HG03095 (cell line): ENCODE data around the gene GPR137C.
"Not testable (repeated sequence)": the region's sequence is repeated elsewhere in the genome, so short reads cannot be mapped to it uniquely, and the experiment has no call there.

Source experiments
- ATAC-seq: cut with Tn5 transposase; IDR thresholded peaks from one replicate; pipeline ENCODE4 v1.9.1; 2021; ENCODE audit warnings: moderate library complexity; ENCODE audit not compliant: unreplicated experiment

GPR137C gene

DNA sequence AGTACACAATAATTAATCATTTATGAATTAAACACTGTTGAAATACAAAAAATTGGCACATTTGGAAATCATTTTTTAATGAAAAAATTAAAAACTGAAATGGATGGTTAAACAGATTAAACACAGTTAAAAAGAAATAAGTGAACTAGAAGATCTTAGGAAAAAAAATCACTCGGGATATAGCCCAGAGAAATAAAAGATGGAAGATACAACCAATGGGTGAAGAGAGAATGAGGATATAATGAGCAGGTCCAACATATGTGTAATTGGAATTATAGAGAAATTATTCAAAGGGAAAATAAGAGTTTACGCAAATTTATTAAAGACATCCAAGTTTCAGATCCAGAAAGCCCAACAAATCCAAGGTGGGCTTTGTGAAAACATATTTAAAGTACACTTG lies 6.1 kb downstream of the GPR137C start:
- ATAC-seq: no peak

DNA sequence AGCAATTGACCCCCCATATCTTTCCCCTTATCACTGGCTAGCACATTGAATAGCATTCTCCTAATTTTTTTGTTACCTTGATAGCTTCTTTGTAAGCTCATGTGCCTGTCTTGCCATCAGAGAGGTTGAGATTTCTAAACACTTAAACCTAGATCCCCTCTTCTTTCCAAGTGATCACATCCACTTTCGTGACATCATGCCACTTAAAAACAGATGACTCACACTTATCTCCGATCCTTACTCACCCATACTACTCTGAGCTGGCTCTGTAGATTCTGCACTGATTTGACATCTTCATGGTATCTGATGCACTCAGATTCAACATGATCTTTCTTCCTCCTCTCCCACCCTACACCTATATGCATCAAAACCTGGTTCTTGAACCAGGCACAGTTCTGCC lies 10.5 kb downstream of the GPR137C start:
- no peak for ATAC-seq

GRCh38 chr14:52568454-52568853 lies 15.8 kb downstream of the GPR137C start:
- not testable (repeated sequence) for ATAC-seq

DNA sequence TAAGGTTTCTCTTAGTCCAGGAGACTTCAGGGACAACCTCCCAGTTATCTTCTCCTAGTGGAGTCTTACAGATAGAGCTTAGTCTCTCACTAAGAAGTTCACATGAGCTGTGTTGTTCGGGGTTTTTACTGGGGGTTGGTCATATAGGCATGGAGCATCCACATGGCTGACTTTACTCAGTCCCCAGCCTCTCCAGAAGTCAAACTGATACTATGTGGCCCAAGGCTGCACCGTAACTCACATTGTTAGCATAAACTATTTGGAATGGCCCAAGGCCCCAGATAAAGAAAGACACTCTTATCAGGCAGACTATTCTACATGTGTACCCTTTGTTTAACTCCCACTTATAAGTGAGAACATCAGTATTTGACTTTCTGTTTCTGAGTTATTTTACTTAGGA lies 23.2 kb downstream of the GPR137C start:
- no peak for ATAC-seq

DNA sequence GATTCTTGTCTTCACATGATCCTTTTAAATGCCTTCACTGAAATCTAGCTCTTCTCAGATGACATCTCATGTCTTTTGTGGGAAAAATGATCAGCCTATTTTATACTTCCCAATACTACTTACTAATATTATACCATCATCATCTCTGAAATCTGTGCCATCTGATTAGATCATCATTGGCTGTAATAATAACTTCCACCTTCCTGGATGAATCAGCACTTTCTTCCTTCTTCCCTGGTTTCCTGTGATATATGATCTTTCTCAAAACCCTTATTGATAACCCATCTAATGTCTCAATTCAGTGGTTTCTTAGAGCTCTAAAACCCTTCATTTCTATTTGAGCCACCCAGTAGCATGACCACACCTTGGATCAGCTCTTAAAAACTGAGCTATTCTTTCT lies 30.9 kb downstream of the GPR137C start:
- no peak for ATAC-seq

DNA sequence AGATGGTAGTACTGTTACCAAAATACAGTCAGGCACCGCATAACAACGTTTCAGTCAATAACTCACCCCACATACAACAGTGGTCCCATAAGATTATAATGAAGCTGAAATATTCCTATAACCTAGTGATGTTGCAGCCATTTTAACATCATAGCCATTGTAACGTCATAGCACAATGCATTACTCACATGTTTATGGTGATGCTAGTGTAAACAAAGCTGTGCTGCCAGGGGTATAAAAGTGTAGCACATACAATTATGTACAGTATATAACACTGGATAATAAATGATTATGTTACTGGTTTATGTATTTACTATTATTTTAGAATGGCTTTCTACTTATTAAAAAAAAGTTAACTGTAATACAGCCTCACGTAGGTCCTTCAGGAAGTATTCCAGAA lies 37.0 kb downstream of the GPR137C start:
- ATAC-seq: no peak

- no peak for ATAC-seq
Observed at GRCh38 chr14:52590318-52590717, 37.7 kb downstream of the GPR137C start.

DNA sequence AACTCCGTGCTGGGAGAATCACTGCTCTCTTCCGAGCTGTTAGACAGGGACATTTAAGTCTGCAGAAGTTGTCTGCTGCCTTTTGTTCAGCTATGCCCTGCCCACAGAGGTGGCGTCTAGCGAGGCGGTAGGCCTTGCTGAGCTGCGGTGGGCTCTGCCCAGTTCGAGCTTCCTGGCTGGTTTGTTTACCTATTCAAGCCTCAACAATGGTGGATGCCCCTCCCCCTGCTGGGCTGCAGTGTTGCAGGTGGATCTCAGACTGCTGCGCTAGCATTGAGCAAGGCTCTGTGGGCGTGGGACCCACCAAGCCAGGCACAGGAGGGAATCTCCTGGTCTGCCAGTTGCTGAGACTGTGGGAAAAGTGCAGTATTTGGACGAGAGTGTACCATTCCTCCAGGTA lies 43.7 kb downstream of the GPR137C start:
- no peak for ATAC-seq

GRCh38 chr14:52596861-52597260 lies 44.2 kb downstream of the GPR137C start:
- no peak for ATAC-seq

DNA sequence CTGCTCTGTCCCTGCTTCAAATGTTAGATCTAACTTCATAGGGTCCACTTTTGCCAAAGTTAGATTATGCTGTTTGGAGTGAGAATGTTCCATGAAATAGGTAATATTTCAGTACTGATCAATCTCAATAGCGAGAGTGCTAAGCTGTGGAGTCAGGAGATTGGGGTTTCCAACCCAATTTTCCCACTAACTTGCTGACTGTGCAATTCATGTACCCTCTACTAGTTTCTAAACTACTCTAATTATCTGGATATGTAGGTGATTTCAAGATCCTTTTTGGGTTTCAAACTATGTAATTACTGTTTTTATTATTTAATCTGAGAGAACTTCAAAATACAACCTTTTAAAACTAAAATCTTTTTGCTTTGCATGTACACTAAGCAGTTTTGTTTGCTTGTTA lies 45.9 kb downstream of the GPR137C start:
- ATAC-seq: no peak

GRCh38 chr14:52599974-52600373 lies 47.3 kb downstream of the GPR137C start:
- ATAC-seq: no peak

GRCh38 chr14:52602131-52602530 lies 49.5 kb downstream of the GPR137C start:
- ATAC-seq: no peak

GRCh38 chr14:52607061-52607460 lies 54.4 kb downstream of the GPR137C start:
- no peak for ATAC-seq

DNA sequence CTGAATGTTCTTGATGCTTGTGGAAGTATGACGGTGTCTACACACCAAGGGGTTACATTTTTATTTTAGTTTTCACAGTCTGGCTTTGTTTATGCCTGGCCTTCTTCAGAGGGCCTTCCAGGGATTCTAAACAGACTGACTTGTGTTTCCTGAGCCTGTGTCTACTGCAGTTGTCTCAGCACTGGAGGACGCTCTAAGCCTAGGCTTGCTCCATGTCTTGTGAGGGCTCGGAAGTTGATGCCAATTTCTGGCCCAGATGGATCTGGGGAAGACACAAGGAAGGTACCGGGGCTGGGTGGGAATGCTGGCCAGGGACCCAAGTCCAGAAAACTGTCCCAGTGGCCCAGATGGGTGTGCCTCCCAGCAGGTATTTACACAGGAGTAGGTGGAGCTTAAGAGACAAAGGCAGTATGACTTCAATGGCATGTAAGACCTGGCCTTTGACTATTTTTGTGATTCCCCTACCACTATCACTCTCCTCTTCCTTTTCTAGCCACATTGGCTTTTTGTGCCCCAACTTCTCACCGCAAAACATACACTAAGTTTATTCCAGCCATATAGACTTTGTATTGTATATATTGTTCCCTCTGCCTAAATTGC lies 56.9 kb downstream of the GPR137C start:
- ATAC-seq: no peak

GRCh38 chr14:52610187-52610586 lies 57.6 kb downstream of the GPR137C start:
- no peak for ATAC-seq

- ATAC-seq: no peak
Observed at GRCh38 chr14:52618602-52619001, 66.0 kb downstream of the GPR137C start.

DNA sequence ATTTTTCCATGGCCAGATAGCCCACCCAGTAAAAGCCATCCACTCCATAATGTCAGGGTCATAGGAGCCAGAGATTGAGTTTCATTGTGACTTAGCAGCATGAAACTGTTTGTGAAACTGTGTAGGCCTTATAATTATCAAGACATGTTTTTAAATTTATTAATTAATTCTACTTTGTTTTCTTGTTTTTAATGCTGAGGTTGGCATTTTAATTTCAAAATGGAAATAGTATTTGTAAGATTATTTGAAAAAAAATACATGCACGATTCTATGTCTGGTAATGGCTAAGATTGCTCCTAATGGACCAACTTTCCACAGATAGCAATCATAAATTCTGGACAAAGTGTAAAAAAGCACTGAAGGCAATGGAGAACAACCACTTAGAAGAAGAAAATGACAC lies 67.1 kb downstream of the GPR137C start:
- no peak for ATAC-seq

GRCh38 chr14:52640137-52640536 lies 87.5 kb downstream of the GPR137C start:
- ATAC-seq: no peak

GRCh38 chr14:52641745-52642144 lies 89.1 kb downstream of the GPR137C start:
- no peak for ATAC-seq

GRCh38 chr14:52649511-52649910 lies 96.9 kb downstream of the GPR137C start:
- no peak for ATAC-seq

DNA sequence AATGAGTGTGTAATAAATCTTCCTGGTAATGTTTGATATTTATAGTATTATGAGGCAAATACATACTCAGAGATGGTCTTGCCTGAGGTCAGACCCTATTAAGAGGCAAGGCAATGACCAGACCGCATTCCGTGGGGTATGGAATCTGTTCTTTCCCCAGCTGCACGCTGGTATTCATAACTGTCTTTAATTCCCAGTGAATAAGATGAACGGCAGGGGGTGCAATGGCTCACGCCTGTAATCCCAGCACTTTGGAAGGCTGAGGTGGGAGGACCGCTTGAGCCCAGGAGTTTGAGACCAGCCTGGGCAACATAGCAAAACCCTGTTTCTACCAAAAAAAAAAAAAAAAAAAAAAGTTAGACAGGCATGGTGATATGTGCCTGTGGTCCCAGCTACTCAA lies 98.1 kb downstream of the GPR137C start:
- no peak for ATAC-seq

- no peak for ATAC-seq
Observed at GRCh38 chr14:52656905-52657304, 104.3 kb downstream of the GPR137C start.

DNA sequence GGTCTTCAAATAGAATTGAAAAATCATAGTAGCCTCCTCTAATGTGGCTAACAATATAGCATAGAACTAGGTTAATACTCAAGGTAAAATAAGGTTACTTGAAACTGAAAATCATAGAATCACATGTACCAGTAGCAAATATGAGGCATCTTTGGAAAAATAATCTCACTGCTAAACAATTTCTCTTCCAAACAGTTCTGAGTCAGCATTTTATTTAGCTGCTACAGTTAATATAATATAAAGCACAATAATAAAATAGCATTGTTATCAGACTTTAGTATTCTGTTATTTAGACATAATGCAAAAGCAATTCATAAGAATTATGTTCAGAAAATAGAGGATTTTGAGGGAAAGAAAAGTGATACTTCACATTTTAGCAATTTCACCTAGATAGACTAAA lies 107.7 kb downstream of the GPR137C start:
- ATAC-seq: no peak

DNA sequence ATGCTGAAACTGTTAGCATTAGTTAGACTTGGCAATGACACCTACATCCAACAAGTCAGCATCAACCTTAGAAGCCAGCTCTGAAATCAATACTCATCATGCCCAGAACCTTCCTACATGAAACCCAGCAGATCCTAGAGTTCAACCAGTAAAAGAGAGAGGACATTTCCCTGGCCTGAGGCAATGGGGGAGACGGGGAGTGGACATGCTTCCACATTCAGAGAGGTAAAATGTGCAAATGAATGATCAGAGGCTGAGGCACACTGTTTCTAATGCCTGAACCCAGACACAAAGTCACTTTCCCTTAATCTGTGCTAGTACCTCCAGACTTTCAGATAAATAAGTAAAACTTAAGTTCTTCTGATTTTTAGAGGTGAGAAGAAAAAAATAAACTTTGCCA lies 108.2 kb downstream of the GPR137C start:
- ATAC-seq: no peak
